ENCODE results near the gene NIPAL3.

GRCh38 chr1:24517898-24518297 is 102.3 kb downstream of the NIPAL3 start:
- no peak for TF ChIP-seq CTCF (IDR thresholded peaks at IDR 0.05)
- TF ChIP-seq EP300 (IDR thresholded peaks at IDR 0.05), result no peak
